SU-DHL-6 (cell line): ENCODE measurements around the gene TRPM3.

Experiments
- CTCF ChIP-seq: fragments of 200-600 bp; sonication (generic); IDR thresholded peaks from one replicate; pipeline ENCODE4 v1.5.1; 2017; ENCODE audit warnings: antibody characterized with exemption, mild to moderate bottlenecking, low read length, moderate library complexity; ENCODE audit not compliant: insufficient read depth, poor library complexity, severe bottlenecking
- EZH2phosphoT487 ChIP-seq: fragments of 200-600 bp; sonication (generic), shearing (Covaris generic); conservative IDR thresholded peaks from 2 replicates; pipeline ENCODE4 v1.6.1; 2018; ENCODE audit warnings: mild to moderate bottlenecking, antibody characterized with exemption, low read length, moderate library complexity, mixed read lengths

DNA sequence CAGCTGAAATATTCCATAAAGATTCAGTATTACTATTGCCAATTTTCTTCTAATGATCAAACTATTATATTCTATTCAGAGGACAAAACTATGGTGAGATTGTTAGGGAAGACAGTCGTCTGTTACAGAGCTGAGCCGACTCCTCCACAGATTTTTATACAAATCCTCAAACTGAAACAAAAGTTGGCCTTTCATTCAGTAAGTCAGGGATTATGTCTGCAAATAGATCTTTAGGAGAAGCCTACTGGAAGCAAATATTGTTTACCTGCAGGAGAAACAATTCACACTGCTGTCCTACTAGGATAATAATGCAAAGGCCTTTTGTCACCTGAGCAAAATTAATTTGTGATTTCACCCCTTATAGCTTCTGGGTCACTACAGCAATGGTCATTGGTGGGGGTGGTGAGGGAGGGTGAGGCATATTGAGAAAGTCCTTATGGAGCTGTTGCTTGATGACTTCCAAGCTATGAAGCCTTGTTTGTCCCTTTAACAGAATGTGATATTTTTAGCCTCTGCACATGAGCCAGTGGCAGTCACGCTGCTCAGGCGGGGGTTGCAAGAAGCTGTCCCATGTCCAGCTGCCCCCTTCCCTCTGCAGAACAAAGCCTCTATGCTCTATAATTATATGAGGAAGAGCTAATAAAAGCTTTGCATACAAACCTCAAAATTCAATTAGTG is 506.5 kb downstream of the TRPM3 start:
- TF ChIP-seq CTCF, result no peak
- TF ChIP-seq EZH2phosphoT487, result no peak
